ENCODE measurements around the gene CMTM4. TPM values are rescaled to one million over a fixed set of nuclear protein-coding genes. Genes with fewer than 3 reads are reported as not detected.
"Not testable (repeated sequence)": the region's sequence is repeated elsewhere in the genome, so short reads cannot be mapped to it uniquely, and the experiment has no call there.

Gene CMTM4
- total RNA-seq, 1 donor from 2014 or later, result 17.8 TPM

GRCh38 chr16:66623755-66624154 lies 72.8 kb downstream of the CMTM4 start:
- no peak for ATAC-seq
- no peak for DNase-seq (ENCODE audit: low spot score)
- intact Hi-C loops (cut with DNase I), result no loop called here

GRCh38 chr16:66622863-66623262 lies 73.7 kb downstream of the CMTM4 start:
- intact Hi-C loops (cut with DNase I), result no loop called here
- no peak for ATAC-seq
- no peak for DNase-seq (ENCODE audit: low spot score)

- DNase-seq (ENCODE audit: low spot score) (no peak), ATAC-seq (no peak)
- intact Hi-C loops (cut with DNase I), result no loop called here
Measured at GRCh38 chr16:66621973-66622372, 74.6 kb downstream of the CMTM4 start.

DNA sequence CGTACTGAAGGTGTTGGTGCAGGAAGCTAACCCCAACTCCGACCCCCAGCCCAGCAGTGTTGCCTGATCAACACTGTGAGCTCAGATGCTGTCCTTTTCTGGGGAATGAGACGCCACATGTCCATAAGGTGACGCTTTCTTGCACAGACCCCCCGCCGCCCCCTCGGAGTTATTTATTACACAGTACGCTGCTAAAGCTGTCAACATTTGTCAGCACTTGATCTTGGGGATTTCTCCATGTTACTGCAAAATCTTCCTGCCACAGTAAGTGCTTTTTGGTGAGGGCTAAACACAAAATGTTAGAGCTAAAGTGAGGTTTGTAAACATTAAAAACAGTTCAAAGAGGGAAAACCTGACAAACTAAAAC lies 76.1 kb downstream of the CMTM4 start:
- intact Hi-C loops (cut with DNase I), result no loop called here
- no peak for ATAC-seq
- DNase-seq (ENCODE audit: low spot score), result no peak

GRCh38 chr16:66619534-66620428 lies 76.8 kb downstream of the CMTM4 start:
- intact Hi-C loops (cut with DNase I), result no loop called here
- ATAC-seq, result peak; percentile 14
- DNase-seq (ENCODE audit: low spot score), result no peak

GRCh38 chr16:66618588-66619375 lies 77.8 kb downstream of the CMTM4 start:
- intact Hi-C loops (cut with DNase I), result no loop called here
- ATAC-seq (peak; percentile 68), DNase-seq (ENCODE audit: low spot score) (no peak)

- intact Hi-C loops (cut with DNase I), result no loop called here
- no peak for ATAC-seq
Measured at GRCh38 chr16:66617728-66618127, 78.8 kb downstream of the CMTM4 start.

GRCh38 chr16:66617010-66617434 lies 79.5 kb downstream of the CMTM4 start:
- no peak for ATAC-seq
- no peak for DNase-seq (ENCODE audit: low spot score)
- intact Hi-C loops (cut with DNase I), result no loop called here

More at GRCh38 chr16:66617728-66618127, 78.8 kb downstream of the CMTM4 start:
- no peak for DNase-seq (ENCODE audit: low spot score)

GRCh38 chr16:66616592-66616991 lies 80.0 kb downstream of the CMTM4 start:
- intact Hi-C loops (cut with DNase I), result no loop called here
- DNase-seq (ENCODE audit: low spot score) (no peak), ATAC-seq (no peak)

- intact Hi-C loops (cut with DNase I), result no loop called here
- no peak for ATAC-seq
- no peak for DNase-seq (ENCODE audit: low spot score)
Measured at GRCh38 chr16:66616169-66616568, 80.4 kb downstream of the CMTM4 start.

DNA sequence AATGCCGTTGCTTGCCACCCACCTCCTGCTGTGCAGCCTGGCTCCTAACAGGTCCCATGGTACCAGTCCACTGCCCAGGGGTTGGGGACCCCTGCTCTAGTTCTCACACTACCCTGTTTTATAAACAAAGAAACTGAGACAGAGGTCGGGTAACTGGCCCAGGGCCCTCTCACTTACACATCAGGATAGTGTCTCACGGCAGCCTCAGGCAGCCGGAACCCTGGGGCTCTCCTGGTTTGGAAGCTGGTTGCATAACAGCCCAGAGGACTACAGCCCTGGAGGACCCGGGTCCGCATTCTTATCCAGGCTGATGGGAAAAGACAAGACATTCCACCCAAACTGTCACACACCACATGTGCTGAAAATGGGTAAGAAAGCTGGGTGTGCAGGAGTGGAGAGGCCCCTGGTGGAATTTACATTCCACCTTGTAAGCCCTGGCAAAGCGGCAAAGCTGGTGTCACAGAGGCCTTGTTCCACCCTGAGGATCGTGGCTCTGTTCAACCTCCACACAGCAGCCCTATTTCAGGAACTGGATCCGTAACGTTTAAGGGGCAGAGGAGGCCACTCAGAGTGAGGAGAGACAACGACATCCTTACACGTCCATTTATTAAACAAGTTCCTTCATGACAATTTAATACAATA lies 82.3 kb downstream of the CMTM4 start:
- no peak for DNase-seq (ENCODE audit: low spot score)
- intact Hi-C loops (cut with DNase I), result loop anchor here (5.0 kb wide), 1 partner anchor 113 kb away; no protein-coding TSS in a partner anchor
- ATAC-seq, result no peak

DNA sequence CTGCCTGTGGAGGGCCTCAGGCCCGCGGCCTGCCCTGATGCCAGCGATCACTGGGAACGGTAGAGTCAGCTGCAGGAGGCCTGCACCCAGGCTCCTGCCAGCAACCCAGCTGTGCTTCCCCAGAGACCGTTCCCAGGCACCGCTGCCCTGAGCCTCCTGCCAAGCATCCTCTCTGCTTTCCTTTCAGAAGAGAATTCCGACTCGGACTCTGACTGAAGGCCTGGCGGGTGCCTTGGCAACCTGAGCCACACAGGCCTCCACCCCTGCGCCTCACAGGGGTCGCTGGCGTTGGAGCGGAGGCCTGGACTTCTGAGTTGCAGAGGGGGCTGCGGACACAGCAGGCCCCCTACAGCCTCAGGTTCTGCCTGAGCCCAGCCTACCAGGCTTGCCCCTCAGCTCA lies 84.1 kb downstream of the CMTM4 start:
- no peak for DNase-seq (ENCODE audit: low spot score)
- intact Hi-C loops (cut with DNase I), result loop anchor here (5.0 kb wide), 1 partner anchor 115 kb away; no protein-coding TSS in a partner anchor

DNA sequence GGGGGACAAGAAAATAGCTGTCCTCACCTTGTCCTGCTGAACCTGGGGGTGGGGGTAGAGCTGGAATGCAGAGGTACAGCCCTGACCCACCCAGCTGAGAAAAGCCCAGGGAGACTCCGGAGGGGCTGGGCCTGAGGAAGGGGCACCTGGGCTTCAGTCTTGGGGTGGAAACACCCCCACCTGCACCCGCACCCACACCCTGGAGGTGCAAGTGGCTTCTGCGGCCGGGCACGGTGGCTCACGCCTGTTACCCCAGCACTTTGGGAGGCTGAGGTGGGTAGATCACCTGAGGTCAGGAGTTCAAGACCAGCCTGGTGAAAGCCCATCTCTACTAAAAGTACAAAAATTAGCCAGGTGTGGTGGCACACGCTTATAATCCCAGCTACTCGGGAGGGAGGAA lies 84.6 kb downstream of the CMTM4 start:
- intact Hi-C loops (cut with DNase I), result loop anchor here (5.0 kb wide), 1 partner anchor 115 kb away; no protein-coding TSS in a partner anchor

More for the DNA sequence above, 84.1 kb downstream of the CMTM4 start:
- ATAC-seq, result no peak

GRCh38 chr16:66610111-66610820 lies 86.3 kb downstream of the CMTM4 start:
- ATAC-seq, result no peak
- DNase-seq (ENCODE audit: low spot score), result no peak
- intact Hi-C loops (cut with DNase I), result loop anchor here (5.0 kb wide), 1 partner anchor 117 kb away; no protein-coding TSS in a partner anchor

More for the DNA sequence above, 84.6 kb downstream of the CMTM4 start:
- DNase-seq (ENCODE audit: low spot score); ATAC-seq: not testable (repeated sequence)

GRCh38 chr16:66609139-66609510 lies 87.4 kb downstream of the CMTM4 start:
- ATAC-seq (no peak), DNase-seq (ENCODE audit: low spot score) (no peak)
- intact Hi-C loops (cut with DNase I), result no loop called here

- intact Hi-C loops (cut with DNase I), result no loop called here
- DNase-seq (ENCODE audit: low spot score) (peak; percentile 92), ATAC-seq (peak; percentile 70)
Measured at GRCh38 chr16:66608241-66609138, 88.1 kb downstream of the CMTM4 start.

DNA sequence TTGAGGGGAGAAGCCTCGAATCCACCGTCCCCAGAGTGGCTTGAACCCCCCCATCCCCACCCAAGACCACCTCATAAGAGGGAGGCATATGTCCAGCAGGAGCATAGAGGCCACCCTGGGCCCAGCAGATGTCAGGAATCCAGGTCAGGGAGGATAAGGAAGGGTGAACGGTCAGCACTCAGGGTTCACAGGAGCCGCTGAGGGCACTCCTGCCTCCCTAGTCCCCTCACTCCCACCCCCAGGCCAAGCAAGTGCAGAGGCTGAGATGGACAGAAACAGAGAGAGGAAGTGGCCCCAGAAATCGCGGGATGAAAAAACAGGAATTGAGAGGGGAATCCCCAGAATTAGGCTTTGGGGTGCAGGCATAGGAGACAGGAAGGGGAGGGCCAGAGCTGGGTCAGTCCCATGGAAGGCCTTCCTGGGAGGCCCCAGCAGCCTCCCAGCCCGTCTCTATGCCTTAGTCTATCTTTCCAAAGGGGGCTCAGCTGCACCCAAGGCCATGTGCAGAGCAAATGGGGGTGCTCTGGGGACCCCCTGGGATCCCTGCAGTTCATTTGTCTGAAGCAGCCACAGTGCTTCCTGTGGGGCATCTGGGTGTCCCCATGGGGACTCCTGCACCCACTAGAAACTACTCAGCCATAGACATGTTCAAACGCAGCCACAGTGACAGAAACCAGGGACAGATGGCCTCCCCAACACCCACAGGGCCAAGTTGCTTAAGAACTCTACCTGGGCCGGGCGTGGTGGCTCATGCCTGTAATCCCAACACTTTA lies 90.4 kb downstream of the CMTM4 start:
- intact Hi-C loops (cut with DNase I), result no loop called here
- ATAC-seq (peak; percentile 1), DNase-seq (ENCODE audit: low spot score) (no peak)
